HEK293T (cell line): Measurements from ENCODE around the gene MID1.

ENCODE experiments used
- FOXM1 ChIP-seq: fragments of 450-650 bp; IDR thresholded peaks from 2 replicates; pipeline ENCODE4 v1.6.1; 2017; ENCODE audit warnings: mild to moderate bottlenecking, borderline replicate concordance
- SP1 ChIP-seq: fragments of 450-650 bp; IDR thresholded peaks from 2 replicates; pipeline ENCODE4 v1.6.1; 2017

DNA sequence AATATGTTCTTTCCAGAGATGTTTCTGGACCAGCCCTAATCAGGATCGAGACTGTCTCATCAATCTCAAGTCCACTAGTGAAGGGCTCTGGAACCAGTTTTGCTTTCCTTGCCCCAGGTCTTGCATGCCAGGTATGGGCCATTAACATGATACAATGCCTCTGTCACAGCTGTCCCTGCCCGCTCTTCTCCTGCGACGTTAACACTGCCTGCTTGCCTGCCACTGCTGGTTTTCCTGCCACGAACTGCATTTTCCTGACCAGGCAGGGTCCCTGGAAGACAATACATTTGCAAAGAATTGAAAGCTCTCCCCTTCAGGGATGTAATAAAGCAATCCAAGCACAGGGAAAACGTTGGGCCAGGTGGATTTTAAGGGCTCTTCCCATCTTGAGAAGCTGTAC lies 200.3 kb downstream of the MID1 start:
- no peak for TF ChIP-seq FOXM1
- TF ChIP-seq SP1 = no peak
